Keratinocyte (primary cell): ENCODE measurements around the gene CIROP. TPM values are rescaled to one million over a fixed set of nuclear protein-coding genes. Genes with fewer than 3 reads are reported as not detected.
A peak's percentile ranks its signal among the peaks of the same experiment; 100 is the strongest.

Source experiments
- DNase-seq: peaks from one replicate; pipeline ENCODE4 v3.0.0-alpha.2; 2011; ENCODE audit warnings: low read depth, missing footprints, low spot score
- FAIRE-seq: peaks from 2 replicates; lab custom pipeline; 2011; peaks lifted over from hg19 to GRCh38; lab: Jason Lieb, UNC
- H2AFZ ChIP-seq: 2 replicates; pipeline ENCODE4 v1.6.0; 2012; ENCODE audit warnings: low read length, control low read depth, inconsistent platforms; ENCODE audit not compliant: control insufficient read depth
- H3K27ac ChIP-seq: 2 replicates; pipeline ENCODE4 v1.5.1; 2011; ENCODE audit warnings: low read length; ENCODE audit not compliant: control insufficient read depth, insufficient read depth
- H3K27me3 ChIP-seq: 3 replicates; pipeline ENCODE4 v1.6.0; 2011; ENCODE audit warnings: low read length; ENCODE audit not compliant: control insufficient read depth, insufficient read depth; ENCODE audit errors: extremely low read depth
- H3K36me3 ChIP-seq, 2 experiments: 2 replicates in 1 of 2; 3 replicates in 1 of 2; pipeline ENCODE4 v1.5.1; 2011; ENCODE audit warnings: low read length in 2 of 2, mild to moderate bottlenecking in 1 of 2; ENCODE audit not compliant: control insufficient read depth in 2 of 2, insufficient read depth in 2 of 2; ENCODE audit errors: extremely low read depth in 1 of 2
- H3K4me1 ChIP-seq: 3 replicates; pipeline ENCODE4 v1.5.1; 2011; ENCODE audit warnings: low read length; ENCODE audit not compliant: control insufficient read depth, insufficient read depth; ENCODE audit errors: extremely low read depth
- H3K4me2 ChIP-seq: 3 replicates; pipeline ENCODE4 v1.6.0; 2011; ENCODE audit warnings: low read depth, low read length; ENCODE audit not compliant: control insufficient read depth, insufficient read depth; ENCODE audit errors: extremely low read depth
- H3K4me3 ChIP-seq, 3 experiments: fragments of 200-600 bp in 1 of 3; sonication (generic) in 1 of 3; 2 replicates in 2 of 3; 3 replicates in 1 of 3; pipeline ENCODE4 v1.5.1; 2011 to 2016; ENCODE audit warnings: low read length in 3 of 3, mild to moderate bottlenecking in 3 of 3, control low read depth in 2 of 3, inconsistent platforms in 1 of 3, low read depth in 1 of 3, mixed read lengths in 1 of 3, mixed run types in 1 of 3, moderate library complexity in 1 of 3; ENCODE audit not compliant: control insufficient read depth in 2 of 3, insufficient read depth in 2 of 3; ENCODE audit errors: extremely low read depth in 1 of 3
- H3K79me2 ChIP-seq: 2 replicates; pipeline ENCODE4 v1.6.0; 2012; ENCODE audit warnings: low read length; ENCODE audit not compliant: control insufficient read depth, insufficient read depth
- H3K9ac ChIP-seq: 3 replicates; pipeline ENCODE4 v1.6.0; 2011; ENCODE audit warnings: low read length; ENCODE audit not compliant: control insufficient read depth, insufficient read depth; ENCODE audit errors: extremely low read depth
- H3K9me1 ChIP-seq: 3 replicates; pipeline ENCODE4 v1.6.0; 2011; ENCODE audit warnings: low read length; ENCODE audit not compliant: control insufficient read depth, insufficient read depth; ENCODE audit errors: extremely low read depth
- H3K9me3 ChIP-seq: 2 replicates; pipeline ENCODE4 v1.5.1; 2012; ENCODE audit warnings: low read depth, low read length; ENCODE audit not compliant: control insufficient read depth
- H4K20me1 ChIP-seq: 3 replicates; pipeline ENCODE4 v1.6.0; 2011; ENCODE audit warnings: low read length; ENCODE audit not compliant: control insufficient read depth, insufficient read depth; ENCODE audit errors: extremely low read depth
- CTCF ChIP-seq, 3 experiments: IDR thresholded peaks in 1 of 3; conservative IDR thresholded peaks in 1 of 3; optimal IDR thresholded peaks in 1 of 3; 2 replicates in 2 of 3; 3 replicates in 1 of 3; pipeline versions ENCODE3 to v1.5.1; 2011; ENCODE audit warnings: low read length in 3 of 3, mild to moderate bottlenecking in 3 of 3, moderate library complexity in 2 of 3, control low read depth in 1 of 3, inconsistent platforms in 1 of 3; ENCODE audit not compliant: insufficient read depth in 2 of 3; ENCODE audit errors: extremely low read depth in 1 of 3
- EZH2 ChIP-seq: IDR thresholded peaks from one replicate; pipeline ENCODE4 v1.6.1; 2012; ENCODE audit warnings: inconsistent platforms, mild to moderate bottlenecking, low read length, moderate library complexity
- dilution Hi-C: fragments of 300-500 bp; cut with MboI; formaldehyde crosslinking; loops from one replicate; pipeline ENCODE4 v1.7.0; 2020; ENCODE audit warnings: low sequenced_read_pairs; ENCODE audit not compliant: extremely low pct_ligation_motif_present
- polyA plus RNA-seq, 5 experiments: library from polyadenylated mRNA; depleted of rRNA in 3 of 5; stranded (reverse) in 3 of 5; stranded (forward) in 1 of 5; unstranded in 1 of 5; fragments of >200 nt; gene quantifications; 1 replicate in 1 of 5; 2 replicates in 3 of 5; 3 replicates in 1 of 5; pipeline versions ENCODE4 v1.2.1 to v1.2.3, GENCODE V29; 2011 to 2012; ENCODE audit warnings: missing spikeins in 2 of 5, low read depth in 1 of 5, low replicate concordance in 1 of 5

Gene CIROP
- polyA plus RNA-seq, 1 donor (not counting 4 experiments of a cell fraction or from before 2014, with no cell fraction given) = not detected

- Histone ChIP-seq H2AFZ (no peak overlapping the region), H3K27me3 (no peaks in the 10 kb centered on the region), H3K9me1 (peaks cover 4% of the 10 kb centered on the region), H3K4me1 (peaks cover 20% of the 10 kb centered on the region), H3K9ac (peak overlapping the region; percentile 28), H3K9me3 (no peaks in the 10 kb centered on the region), H3K4me3 (peak overlapping the region in 1 of 3 experiments; percentile 34), H3K4me2 (peak overlapping the region; percentile 67), H3K27ac (peak overlapping the region; percentile 76), H3K36me3 (peaks cover 51 to 62% of the 10 kb centered on the region in 2 experiments), H3K79me2 (peaks cover 21% of the 10 kb centered on the region), H4K20me1 (peaks cover 7% of the 10 kb centered on the region)
- dilution Hi-C loops = no loop called here
- DNase-seq = no peak
- FAIRE-seq = peak; percentile 84
- TF ChIP-seq CTCF (optimal IDR thresholded peaks at IDR 0.05 in 1 of 3, IDR thresholded peaks at IDR 0.05 in 1 of 3, conservative IDR thresholded peaks at IDR 0.05 in 1 of 3; ENCODE audit: extremely low read depth in 1 of 3, insufficient read depth in 2 of 3, low read length in 3 of 3) (peak in 2 of 3 experiments; percentile 15 to 27), EZH2 (no peak)
Measured at GRCh38 chr14:23062002-23062401, 42.8 kb downstream of the CIROP start.

DNA sequence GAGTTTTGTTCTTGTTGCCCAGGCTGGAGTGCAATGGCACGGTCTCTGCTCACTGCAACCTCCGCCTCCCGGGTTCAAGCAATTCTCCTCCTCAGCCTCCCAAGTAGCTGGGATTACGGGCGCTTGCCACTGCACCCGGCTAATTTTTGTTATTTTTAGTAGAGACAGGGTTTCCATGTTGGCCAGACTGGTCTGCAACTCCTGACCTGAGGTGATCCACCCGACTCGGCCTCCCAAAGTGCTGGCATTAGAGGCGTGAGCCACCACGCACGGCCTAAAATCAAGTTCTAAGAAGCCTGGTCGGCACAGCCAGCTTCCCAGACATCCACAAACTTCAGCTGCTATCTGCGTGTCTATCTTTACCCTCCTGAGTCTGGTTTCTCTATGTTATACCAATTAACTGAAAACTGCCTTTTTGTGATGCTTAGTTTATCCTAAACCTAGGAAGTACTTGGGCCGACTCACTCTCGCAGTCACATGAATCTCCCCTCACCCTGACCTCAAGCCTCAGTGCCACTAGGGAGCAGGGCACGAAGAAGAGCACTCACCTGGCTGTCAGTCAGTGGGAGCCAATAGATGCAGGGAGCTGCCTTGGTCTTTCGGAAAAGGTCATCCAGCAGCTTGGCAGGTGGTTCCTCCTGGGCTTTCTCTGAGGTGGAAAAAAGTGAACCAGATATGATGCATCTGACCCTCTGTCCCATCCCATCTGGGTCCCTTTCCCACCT is 44.1 kb downstream of the CIROP start:
- FAIRE-seq = no peak
- Histone ChIP-seq H4K20me1 (no peaks in the 10 kb centered on the region), H3K27me3 (no peaks in the 10 kb centered on the region), H3K36me3 (peaks cover 40 to 50% of the 10 kb centered on the region in 2 experiments), H3K27ac (no peak overlapping the region), H3K9me3 (no peaks in the 10 kb centered on the region), H3K4me2 (no peak overlapping the region), H2AFZ (no peak overlapping the region), H3K9ac (no peak overlapping the region), H3K4me3 (no peak overlapping the region), H3K79me2 (peaks cover 9% of the 10 kb centered on the region), H3K4me1 (peaks cover 30% of the 10 kb centered on the region), H3K9me1 (no peaks in the 10 kb centered on the region)
- dilution Hi-C loops = no loop called here
- no peak for DNase-seq
- TF ChIP-seq EZH2 (no peak), CTCF (optimal IDR thresholded peaks at IDR 0.05 in 1 of 3, IDR thresholded peaks at IDR 0.05 in 1 of 3, conservative IDR thresholded peaks at IDR 0.05 in 1 of 3; ENCODE audit: extremely low read depth in 1 of 3, insufficient read depth in 2 of 3, low read length in 3 of 3) (no peak)
